WTC11 (cell line): Measurements from ENCODE around the gene TRAPPC3. TPM values are rescaled to one million over a fixed set of nuclear protein-coding genes. Genes with fewer than 3 reads are reported as not detected.

Experiments
- ATAC-seq: fragments of 200-7000 bp; cut with Tn5 transposase; 2 replicates; pipeline ENCODE4 v1.10.0; 2021; ENCODE audit warnings: mild to moderate bottlenecking, moderate library complexity
- CTCF ChIA-PET: fragments of 300-600 bp; sonication (Branson Sonifier 250); formaldehyde crosslinking; loops from one replicate; lab custom pipeline; 2021; ENCODE audit warnings: antibody characterized with exemption; lab: Charles Lee
- POLR2A ChIA-PET: fragments of 350-600 bp; sonication (Branson Sonifier 250); formaldehyde crosslinking; loops from one replicate; lab custom pipeline; 2021; ENCODE audit warnings: antibody characterized with exemption; lab: Charles Lee
- DNase-seq: peaks from one replicate; pipeline ENCODE4 v3.0.0; 2021; ENCODE audit warnings: low spot score
- H3K27ac Mint-ChIP-seq: 2 replicates; pipeline ENCODE4 v1.8.0; 2021; ENCODE audit warnings: mixed read lengths
- H3K27me3 Mint-ChIP-seq: 2 replicates; pipeline ENCODE4 v1.8.0; 2021; ENCODE audit warnings: low read depth, mild to moderate bottlenecking, moderate library complexity, mixed read lengths
- H3K36me3 Mint-ChIP-seq: 2 replicates; pipeline ENCODE4 v1.8.0; 2021; ENCODE audit warnings: mixed read lengths
- H3K4me1 Mint-ChIP-seq: 2 replicates; pipeline ENCODE4 v1.8.0; 2022; ENCODE audit warnings: mixed read lengths
- H3K4me3 Mint-ChIP-seq: 2 replicates; pipeline ENCODE4 v1.8.0; 2021; ENCODE audit warnings: mild to moderate bottlenecking, moderate library complexity, mixed read lengths
- H3K9me3 Mint-ChIP-seq: 2 replicates; pipeline ENCODE4 v1.8.0; 2021; ENCODE audit warnings: mixed read lengths
- AR ChIP-seq: fragments of 250-450 bp; sonication (Bioruptor Pico); IDR thresholded peaks from 2 replicates; pipeline ENCODE4 v1.9.0; 2021; ENCODE audit warnings: mild to moderate bottlenecking
- ATF3 ChIP-seq: sonication (generic); formaldehyde crosslinking; conservative IDR thresholded peaks from 2 replicates; pipeline ENCODE4 v1.8.1; 2022; ENCODE audit warnings: mild to moderate bottlenecking, missing genetic modification reagents
- CBFB ChIP-seq: sonication (generic); formaldehyde crosslinking; IDR thresholded peaks from 2 replicates; pipeline ENCODE4 v1.8.1; 2022; ENCODE audit warnings: mild to moderate bottlenecking, low read depth, missing genetic modification reagents
- CREB1 ChIP-seq: sonication (generic); formaldehyde crosslinking; IDR thresholded peaks from 2 replicates; pipeline ENCODE4 v1.8.0; 2023; ENCODE audit warnings: mild to moderate bottlenecking, missing genetic modification reagents
- E2F5 ChIP-seq: sonication (generic); formaldehyde crosslinking; IDR thresholded peaks from 2 replicates; pipeline ENCODE4 v1.8.1; 2022; ENCODE audit warnings: mild to moderate bottlenecking, moderate library complexity, missing genetic modification reagents
- ELF4 ChIP-seq: sonication (generic); formaldehyde crosslinking; IDR thresholded peaks from 2 replicates; pipeline ENCODE4 v1.8.1; 2022; ENCODE audit warnings: low read depth, mild to moderate bottlenecking, moderate library complexity, missing genetic modification reagents
- FOXJ3 ChIP-seq: sonication (generic); formaldehyde crosslinking; IDR thresholded peaks from 2 replicates; pipeline ENCODE4 v1.9.0; 2021; ENCODE audit warnings: missing genetic modification reagents, mild to moderate bottlenecking, borderline replicate concordance
- FOXK1 ChIP-seq: sonication (generic); formaldehyde crosslinking; IDR thresholded peaks from 2 replicates; pipeline ENCODE4 v1.8.0; 2022; ENCODE audit warnings: mild to moderate bottlenecking, moderate library complexity, missing genetic modification reagents
- HMGA2 ChIP-seq: fragments of 250-450 bp; sonication (Bioruptor Pico); IDR thresholded peaks from 2 replicates; pipeline ENCODE4 v1.4.0; 2021; ENCODE audit warnings: mild to moderate bottlenecking, moderate library complexity
- HMGXB4 ChIP-seq: sonication (generic); formaldehyde crosslinking; IDR thresholded peaks from 2 replicates; pipeline ENCODE4 v1.8.1; 2023; ENCODE audit warnings: mild to moderate bottlenecking, moderate library complexity, missing genetic modification reagents
- JAZF1 ChIP-seq: fragments of 250-450 bp; sonication (Bioruptor Pico); IDR thresholded peaks from 2 replicates; pipeline ENCODE4 v1.9.0; 2021; ENCODE audit warnings: moderate library complexity, mild to moderate bottlenecking, inconsistent platforms
- JUN ChIP-seq: sonication (generic); formaldehyde crosslinking; IDR thresholded peaks from 2 replicates; pipeline ENCODE4 v1.8.0; 2023; ENCODE audit warnings: mild to moderate bottlenecking, missing genetic modification reagents
- NR3C1 ChIP-seq: sonication (generic); formaldehyde crosslinking; conservative IDR thresholded peaks from 2 replicates; pipeline ENCODE4 v1.8.1; 2023; ENCODE audit warnings: low read depth, mild to moderate bottlenecking, missing genetic modification reagents
- TEAD1 ChIP-seq: sonication (generic); formaldehyde crosslinking; IDR thresholded peaks from 2 replicates; pipeline ENCODE4 v1.8.0; 2022; ENCODE audit warnings: mild to moderate bottlenecking, missing genetic modification reagents
- ZBTB43 ChIP-seq: sonication (generic); formaldehyde crosslinking; IDR thresholded peaks from 2 replicates; pipeline ENCODE4 v1.8.1; 2023; ENCODE audit warnings: mild to moderate bottlenecking, missing genetic modification reagents
- ZNF263 ChIP-seq: sonication (generic); formaldehyde crosslinking; IDR thresholded peaks from 2 replicates; pipeline ENCODE4 v1.8.1; 2022; ENCODE audit warnings: low read depth, mild to moderate bottlenecking, moderate library complexity, missing genetic modification reagents
- ZNF416 ChIP-seq: fragments of 250-450 bp; sonication (Bioruptor Pico); IDR thresholded peaks from 2 replicates; pipeline ENCODE4 v1.9.0; 2021; ENCODE audit warnings: mild to moderate bottlenecking, inconsistent platforms
- ZNF532 ChIP-seq: fragments of 250-450 bp; sonication (Bioruptor Pico); IDR thresholded peaks from 2 replicates; pipeline ENCODE4 v1.9.0; 2021; ENCODE audit warnings: mild to moderate bottlenecking, borderline replicate concordance
- ZNF671 ChIP-seq: fragments of 250-450 bp; sonication (Bioruptor Pico); IDR thresholded peaks from 2 replicates; pipeline ENCODE4 v1.8.0; 2021; ENCODE audit warnings: mild to moderate bottlenecking
- total RNA-seq: library from RNA; stranded (reverse); gene quantifications from 3 replicates; pipeline ENCODE4 v1.2.3, GENCODE V29; 2021

TRAPPC3 gene
- total RNA-seq, 1 experiment from 2014 or later: 48.9 TPM

GRCh38 chr1:36111151-36111550, 38.1 kb downstream of the TRAPPC3 start (continued):
- TF ChIP-seq ZNF532 (CRISPR knock-in tag) (no peak), AR (CRISPR knock-in tag) (no peak), HMGXB4 (CRISPR knock-in tag) (no peak), JAZF1 (no peak), FOXJ3 (CRISPR knock-in tag) (no peak), CBFB (CRISPR knock-in tag) (no peak), NR3C1 (CRISPR knock-in tag) (no peak), HMGA2 (CRISPR knock-in tag) (no peak), ATF3 (CRISPR knock-in tag) (no peak), E2F5 (CRISPR knock-in tag) (no peak), TEAD1 (CRISPR knock-in tag) (no peak), FOXK1 (CRISPR knock-in tag) (no peak), JUN (CRISPR knock-in tag) (no peak)

GRCh38 chr1:36109041-36109679, 40.1 kb downstream of the TRAPPC3 start:
- peak; percentile 35 for ATAC-seq
- Mint-ChIP-seq H3K36me3 (no peaks in the 10 kb centered on the region), H3K9me3 (no peaks in the 10 kb centered on the region), H3K27me3 (no peaks in the 10 kb centered on the region), H3K4me1 (no peaks in the 10 kb centered on the region), H3K4me3 (no peak overlapping the region), H3K27ac (no peak overlapping the region)
- ChIA-PET CTCF (interaction anchor here (0.6 to 2.0 kb wide), 3 partner anchors 10 to 26 kb away, joined by 4 to 10 read pairs (median 4); no protein-coding TSS in a partner anchor), POLR2A (no interaction called here)
- no peak for DNase-seq
- TF ChIP-seq ZNF671 (CRISPR knock-in tag) (no peak), ZNF263 (CRISPR knock-in tag) (no peak), ZBTB43 (no peak), ZNF416 (CRISPR knock-in tag) (no peak), CREB1 (CRISPR knock-in tag) (no peak), ELF4 (CRISPR knock-in tag) (no peak)
